ENCODE measurements around the gene SERP1. TPM values are rescaled to one million over a fixed set of nuclear protein-coding genes. Genes with fewer than 3 reads are reported as not detected.

SERP1 gene
- total and polyA plus RNA-seq, 7 experiments from 2014 or later, result 89.4 to 140 (median 115) TPM

DNA sequence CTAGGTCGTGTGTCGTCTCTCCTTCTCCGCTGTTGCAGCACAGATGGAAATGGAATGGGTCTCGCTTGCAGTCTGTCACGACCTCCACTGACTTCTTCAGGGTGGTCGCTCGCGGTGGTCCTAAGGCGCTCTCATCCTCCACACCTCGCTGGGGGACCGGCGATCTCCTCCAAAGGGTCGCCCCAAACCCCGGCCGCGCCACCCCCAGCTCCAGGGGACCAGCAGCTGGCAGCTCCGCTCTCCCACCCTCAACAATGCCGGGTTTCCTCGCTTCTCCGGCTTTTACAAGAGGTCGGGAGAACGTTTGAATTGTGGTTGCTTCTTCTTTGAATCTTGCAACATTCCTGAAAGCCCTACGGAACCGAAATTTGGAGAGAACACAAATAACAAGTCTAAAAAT lies 25.9 kb downstream of the SERP1 start:
- no peaks in the 10 kb centered on the region for H3K4me1 Mint-ChIP-seq
- DNase-seq, result no peak
- H3K27me3 Mint-ChIP-seq, result peaks cover 0 to 14% (median 0%) of the 10 kb centered on the region in 5 donors
- intact Hi-C loops (cut with micrococcal nuclease), result no loop called here
- POLR2A ChIA-PET, result no interaction called here
- no peaks in the 10 kb centered on the region for H3K27me3 ChIP-seq (ENCODE audit: control insufficient read depth in 2 of 2, insufficient read depth in 2 of 2, low read length in 2 of 2)
- H3K4me3 Mint-ChIP-seq, result no peak overlapping the region
- CTCF ChIA-PET, result no interaction called here
- H3K36me3 Mint-ChIP-seq, result peaks cover 0 to 5% (median 4%) of the 10 kb centered on the region in 5 donors
- H3K9me3 ChIP-seq (ENCODE audit: control insufficient read depth in 2 of 3, low read length in 3 of 3), result peaks cover 0 to 7% (median 0%) of the 10 kb centered on the region in 3 experiments
- no peak overlapping the region for H3K27ac Mint-ChIP-seq
- no peak for ATAC-seq
- H3K27ac ChIP-seq (ENCODE audit: low read depth, low read length), result no peak overlapping the region
- peaks cover 0 to 25% (median 4%) of the 10 kb centered on the region in 11 donors for H3K9me3 Mint-ChIP-seq
- H3K36me3 ChIP-seq (ENCODE audit: control insufficient read depth in 2 of 3, insufficient read depth in 3 of 3, low read length in 3 of 3), result no peaks in the 10 kb centered on the region
- no peak overlapping the region for H3K4me3 ChIP-seq (ENCODE audit: low read length)
- H3K4me1 ChIP-seq (ENCODE audit: control insufficient read depth in 2 of 2, insufficient read depth in 2 of 2, low read length in 2 of 2), result no peaks in the 10 kb centered on the region

DNA sequence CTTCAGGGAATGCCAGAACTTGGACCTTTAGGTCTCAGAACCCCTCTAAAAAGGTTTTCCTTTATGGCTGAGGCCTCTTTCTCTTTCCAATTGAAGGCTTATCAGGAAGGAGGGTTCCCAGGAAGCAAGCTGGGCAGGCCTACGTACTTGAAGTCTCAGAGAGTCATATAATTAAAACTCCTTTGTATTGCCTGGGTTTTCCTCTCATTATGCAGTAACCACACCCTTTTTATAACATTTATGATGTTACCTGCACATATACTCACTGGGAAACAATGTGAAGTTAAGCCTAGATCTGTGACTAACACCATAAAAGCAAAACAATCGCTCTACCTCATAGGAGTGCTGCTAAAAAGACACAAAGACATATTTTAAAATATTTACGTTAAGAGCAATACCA lies 27.3 kb downstream of the SERP1 start:
- no peak overlapping the region for H3K27ac Mint-ChIP-seq
- Histone ChIP-seq H3K36me3 (ENCODE audit: control insufficient read depth in 2 of 3, insufficient read depth in 3 of 3, low read length in 3 of 3) (no peaks in the 10 kb centered on the region), H3K9me3 (ENCODE audit: control insufficient read depth in 2 of 3, low read length in 3 of 3) (peaks cover 0 to 7% (median 0%) of the 10 kb centered on the region in 3 experiments), H3K4me3 (ENCODE audit: low read length) (no peak overlapping the region), H3K4me1 (ENCODE audit: control insufficient read depth in 2 of 2, insufficient read depth in 2 of 2, low read length in 2 of 2) (no peaks in the 10 kb centered on the region), H3K27ac (ENCODE audit: low read depth, low read length) (no peak overlapping the region), H3K27me3 (ENCODE audit: control insufficient read depth in 2 of 2, insufficient read depth in 2 of 2, low read length in 2 of 2) (peaks cover 0 to 3% of the 10 kb centered on the region in 2 donors)
- H3K36me3 Mint-ChIP-seq, result peaks cover 0 to 6% (median 4%) of the 10 kb centered on the region in 5 donors
- intact Hi-C loops (cut with micrococcal nuclease), result no loop called here
- DNase-seq, result no peak
- ChIA-PET CTCF (no interaction called here), POLR2A (no interaction called here)
- no peak for ATAC-seq
- H3K4me1 Mint-ChIP-seq, result no peaks in the 10 kb centered on the region
- H3K27me3 Mint-ChIP-seq, result peaks cover 0 to 16% (median 0%) of the 10 kb centered on the region in 5 donors
- no peak overlapping the region for H3K4me3 Mint-ChIP-seq
- peaks cover 0 to 26% (median 4%) of the 10 kb centered on the region in 11 donors for H3K9me3 Mint-ChIP-seq

DNA sequence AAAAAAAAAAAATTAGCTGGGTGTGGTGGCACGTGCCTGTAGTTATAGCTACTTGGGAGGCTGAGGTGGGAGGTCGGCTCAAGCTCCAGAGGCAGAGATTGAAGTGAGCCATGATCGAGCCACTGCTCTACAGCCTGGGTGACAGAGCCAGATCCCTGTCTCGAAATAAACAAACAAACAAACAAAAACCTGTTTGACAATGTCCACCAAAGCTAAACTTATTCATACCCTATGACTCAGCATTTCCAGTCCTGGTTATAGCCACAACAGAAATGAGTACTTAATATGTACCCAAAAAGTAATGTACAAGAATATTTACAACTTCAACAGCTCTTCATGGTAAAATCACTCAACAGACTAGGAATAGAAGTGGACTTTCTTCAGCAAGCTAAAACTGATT lies 31.1 kb downstream of the SERP1 start:
- ChIA-PET CTCF (no interaction called here), POLR2A (no interaction called here)
- DNase-seq, result no peak
- intact Hi-C loops (cut with micrococcal nuclease), result no loop called here
- Histone ChIP-seq H3K4me1 (ENCODE audit: control insufficient read depth in 2 of 2, insufficient read depth in 2 of 2, low read length in 2 of 2) (no peaks in the 10 kb centered on the region), H3K27me3 (ENCODE audit: control insufficient read depth in 2 of 2, insufficient read depth in 2 of 2, low read length in 2 of 2) (peaks cover 0 to 6% of the 10 kb centered on the region in 2 donors), H3K27ac (ENCODE audit: low read depth, low read length) (no peak overlapping the region), H3K4me3 (ENCODE audit: low read length) (no peak overlapping the region), H3K9me3 (ENCODE audit: control insufficient read depth in 2 of 3, low read length in 3 of 3) (peaks cover 0 to 7% (median 0%) of the 10 kb centered on the region in 3 experiments), H3K36me3 (ENCODE audit: control insufficient read depth in 2 of 3, insufficient read depth in 3 of 3, low read length in 3 of 3) (no peaks in the 10 kb centered on the region)
- Mint-ChIP-seq H3K36me3 (peaks cover 0 to 6% (median 4%) of the 10 kb centered on the region in 5 donors), H3K27ac (no peak overlapping the region), H3K27me3 (peaks cover 0 to 12% (median 4%) of the 10 kb centered on the region in 5 donors), H3K4me3 (no peak overlapping the region), H3K4me1 (no peaks in the 10 kb centered on the region), H3K9me3 (peaks cover 0 to 26% (median 4%) of the 10 kb centered on the region in 11 donors)
- no peak for ATAC-seq

DNA sequence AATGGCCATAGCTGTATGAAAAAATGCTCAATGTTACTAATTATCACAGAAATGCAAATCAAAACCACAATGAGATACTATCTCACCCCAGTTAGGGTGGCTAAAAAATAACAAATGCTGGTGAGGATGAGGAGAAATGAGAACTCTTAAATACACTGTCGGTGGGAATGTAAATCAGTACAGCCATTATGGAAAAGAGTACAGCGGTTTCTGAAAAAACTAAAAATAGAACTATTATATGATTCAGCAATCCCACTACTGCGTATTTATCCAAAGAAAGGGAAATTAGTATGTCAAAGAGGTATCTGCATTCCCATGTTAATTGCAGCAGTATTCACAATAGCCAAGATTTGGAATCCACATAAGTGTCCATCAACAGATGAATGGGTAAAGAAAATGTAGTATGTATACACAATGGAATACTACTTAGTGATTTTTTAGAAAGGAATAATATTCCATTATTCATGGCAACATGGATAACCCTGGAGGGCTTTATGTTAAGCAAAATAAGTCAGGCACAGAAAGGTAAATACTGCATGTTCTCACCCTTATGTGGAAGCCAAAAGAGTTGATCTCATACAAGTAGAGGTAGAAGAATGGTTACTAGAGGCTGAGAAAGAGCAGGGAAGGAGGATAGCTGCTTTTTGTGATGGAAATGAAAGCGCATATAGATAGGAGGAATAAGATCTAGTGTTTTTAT lies 35.0 kb downstream of the SERP1 start:
- ChIA-PET POLR2A (no interaction called here), CTCF (no interaction called here)
- Mint-ChIP-seq H3K4me3 (no peak overlapping the region), H3K27me3 (peaks cover 0 to 35% (median 9%) of the 10 kb centered on the region in 5 donors), H3K4me1 (no peaks in the 10 kb centered on the region), H3K27ac (no peak overlapping the region), H3K9me3 (peaks cover 0 to 17% (median 3%) of the 10 kb centered on the region in 11 donors), H3K36me3 (peaks cover 0 to 14% (median 0%) of the 10 kb centered on the region in 5 donors)
- DNase-seq (no peak), ATAC-seq (no peak)
- Histone ChIP-seq H3K4me3 (ENCODE audit: low read length) (no peak overlapping the region), H3K9me3 (ENCODE audit: control insufficient read depth in 2 of 3, low read length in 3 of 3) (no peaks in the 10 kb centered on the region), H3K36me3 (ENCODE audit: control insufficient read depth in 2 of 3, insufficient read depth in 3 of 3, low read length in 3 of 3) (no peaks in the 10 kb centered on the region), H3K27me3 (ENCODE audit: control insufficient read depth in 2 of 2, insufficient read depth in 2 of 2, low read length in 2 of 2) (peaks cover 0 to 6% of the 10 kb centered on the region in 2 donors), H3K4me1 (ENCODE audit: control insufficient read depth in 2 of 2, insufficient read depth in 2 of 2, low read length in 2 of 2) (no peaks in the 10 kb centered on the region), H3K27ac (ENCODE audit: low read depth, low read length) (no peak overlapping the region)
- intact Hi-C loops (cut with micrococcal nuclease), result no loop called here

DNA sequence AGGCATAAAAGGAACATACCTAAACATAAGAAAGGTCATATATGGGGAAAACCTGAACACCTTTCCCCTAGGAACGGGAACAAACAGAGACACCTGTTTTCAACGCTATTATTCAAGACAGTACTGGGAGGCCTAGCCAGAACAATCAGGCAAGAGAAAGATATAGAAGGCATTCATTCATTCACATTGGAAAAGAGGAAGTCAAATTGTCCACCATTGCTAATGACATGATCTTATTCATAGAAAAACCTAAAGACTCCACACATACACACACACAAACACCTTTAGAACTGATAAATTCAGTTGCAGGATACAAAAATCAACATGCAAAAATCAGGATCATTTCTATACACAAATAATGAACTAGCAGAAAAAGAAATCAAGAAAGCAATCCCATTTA lies 36.5 kb downstream of the SERP1 start:
- peaks cover 4 to 33% (median 14%) of the 10 kb centered on the region in 5 donors for H3K27me3 Mint-ChIP-seq
- ChIA-PET POLR2A (no interaction called here), CTCF (no interaction called here)
- intact Hi-C loops (cut with micrococcal nuclease), result no loop called here
- H3K27ac Mint-ChIP-seq, result no peak overlapping the region
- ATAC-seq (no peak), DNase-seq (no peak)
- H3K4me3 ChIP-seq (ENCODE audit: low read length), result no peak overlapping the region
- H3K4me1 Mint-ChIP-seq, result no peaks in the 10 kb centered on the region
- H3K9me3 Mint-ChIP-seq, result peaks cover 0 to 10% (median 2%) of the 10 kb centered on the region in 11 donors
- H3K4me1 ChIP-seq (ENCODE audit: control insufficient read depth in 2 of 2, insufficient read depth in 2 of 2, low read length in 2 of 2), result no peaks in the 10 kb centered on the region
- peaks cover 0 to 6% of the 10 kb centered on the region in 2 donors for H3K27me3 ChIP-seq (ENCODE audit: control insufficient read depth in 2 of 2, insufficient read depth in 2 of 2, low read length in 2 of 2)
- no peaks in the 10 kb centered on the region for H3K9me3 ChIP-seq (ENCODE audit: control insufficient read depth in 2 of 3, low read length in 3 of 3)
- H3K4me3 Mint-ChIP-seq, result no peak overlapping the region
- H3K36me3 Mint-ChIP-seq, result peaks cover 0 to 12% (median 0%) of the 10 kb centered on the region in 5 donors
- H3K36me3 ChIP-seq (ENCODE audit: control insufficient read depth in 2 of 3, insufficient read depth in 3 of 3, low read length in 3 of 3), result no peaks in the 10 kb centered on the region
- H3K27ac ChIP-seq (ENCODE audit: low read depth, low read length), result no peak overlapping the region

DNA sequence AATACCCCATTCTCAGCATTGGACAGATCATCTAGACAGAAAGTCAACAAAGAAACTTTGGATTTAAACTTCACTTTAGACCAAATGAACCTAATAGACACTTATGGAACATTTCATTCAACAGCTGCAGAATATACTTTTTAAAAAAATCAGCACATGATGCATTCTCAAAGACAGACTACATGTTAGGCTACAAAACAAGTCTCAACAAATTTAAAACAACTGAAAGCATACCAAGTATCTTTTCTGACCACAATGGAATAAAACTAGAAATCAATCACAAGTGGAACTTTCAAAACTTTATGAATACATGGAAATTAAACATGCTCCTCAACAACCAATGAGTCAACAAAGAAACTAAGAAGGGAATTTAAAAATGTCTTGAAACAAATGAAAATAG lies 37.9 kb downstream of the SERP1 start:
- ATAC-seq (no peak), DNase-seq (no peak)
- H3K4me3 Mint-ChIP-seq, result no peak overlapping the region
- peaks cover 5 to 33% (median 21%) of the 10 kb centered on the region in 5 donors for H3K27me3 Mint-ChIP-seq
- no peak overlapping the region for H3K27ac Mint-ChIP-seq
- H3K9me3 Mint-ChIP-seq, result peaks cover 0 to 10% (median 2%) of the 10 kb centered on the region in 11 donors
- H3K4me1 Mint-ChIP-seq, result no peaks in the 10 kb centered on the region
- H3K27me3 ChIP-seq (ENCODE audit: control insufficient read depth in 2 of 2, insufficient read depth in 2 of 2, low read length in 2 of 2), result no peaks in the 10 kb centered on the region
- POLR2A ChIA-PET, result no interaction called here
- no peak overlapping the region for H3K4me3 ChIP-seq (ENCODE audit: low read length)
- H3K27ac ChIP-seq (ENCODE audit: low read depth, low read length), result no peak overlapping the region
- no peaks in the 10 kb centered on the region for H3K9me3 ChIP-seq (ENCODE audit: control insufficient read depth in 2 of 3, low read length in 3 of 3)
- peaks cover 0 to 12% (median 0%) of the 10 kb centered on the region in 5 donors for H3K36me3 Mint-ChIP-seq
- CTCF ChIA-PET, result interaction anchor here (1.0 kb wide), 1 partner anchor 13 kb away, joined by 3 read pairs; no protein-coding TSS in a partner anchor
- intact Hi-C loops (cut with micrococcal nuclease), result no loop called here
- H3K4me1 ChIP-seq (ENCODE audit: control insufficient read depth in 2 of 2, insufficient read depth in 2 of 2, low read length in 2 of 2), result no peaks in the 10 kb centered on the region
- H3K36me3 ChIP-seq (ENCODE audit: control insufficient read depth in 2 of 3, insufficient read depth in 3 of 3, low read length in 3 of 3), result no peaks in the 10 kb centered on the region

DNA sequence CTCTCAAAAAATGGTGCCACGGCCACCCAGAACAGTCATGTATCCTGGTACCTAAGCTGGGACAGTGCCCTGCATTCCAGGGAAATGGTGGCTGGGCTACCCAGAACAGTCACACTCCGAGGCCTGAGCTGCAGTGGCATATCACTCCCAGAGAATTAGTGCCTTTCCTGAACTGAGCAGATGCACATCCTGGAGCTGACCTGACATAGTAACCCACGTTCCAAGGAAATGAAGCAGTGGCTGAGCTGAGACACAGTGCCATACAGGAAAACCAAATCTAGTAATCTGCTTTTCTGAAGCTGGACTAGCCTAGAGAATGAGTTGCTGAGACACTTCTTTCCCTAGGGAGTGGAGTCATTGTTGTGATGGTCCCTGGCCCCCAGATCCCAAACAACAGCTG lies 41.8 kb downstream of the SERP1 start:
- H3K4me3 Mint-ChIP-seq, result no peak overlapping the region
- ATAC-seq (no peak), DNase-seq (no peak)
- Histone ChIP-seq H3K4me3 (ENCODE audit: low read length) (no peak overlapping the region), H3K27me3 (ENCODE audit: control insufficient read depth in 2 of 2, insufficient read depth in 2 of 2, low read length in 2 of 2) (no peaks in the 10 kb centered on the region), H3K4me1 (ENCODE audit: control insufficient read depth in 2 of 2, insufficient read depth in 2 of 2, low read length in 2 of 2) (no peaks in the 10 kb centered on the region), H3K36me3 (ENCODE audit: control insufficient read depth in 2 of 3, insufficient read depth in 3 of 3, low read length in 3 of 3) (no peaks in the 10 kb centered on the region), H3K27ac (ENCODE audit: low read depth, low read length) (no peak overlapping the region), H3K9me3 (ENCODE audit: control insufficient read depth in 2 of 3, low read length in 3 of 3) (no peaks in the 10 kb centered on the region)
- peaks cover 0 to 22% (median 7%) of the 10 kb centered on the region in 11 donors for H3K9me3 Mint-ChIP-seq
- no peaks in the 10 kb centered on the region for H3K4me1 Mint-ChIP-seq
- H3K27me3 Mint-ChIP-seq, result peaks cover 4 to 25% (median 10%) of the 10 kb centered on the region in 5 donors
- intact Hi-C loops (cut with micrococcal nuclease), result no loop called here
- H3K36me3 Mint-ChIP-seq, result peaks cover 0 to 16% (median 6%) of the 10 kb centered on the region in 5 donors
- ChIA-PET POLR2A (interaction anchor here (0.6 kb wide), 1 partner anchor 711 kb away, joined by 3 read pairs; no protein-coding TSS in a partner anchor), CTCF (no interaction called here)
- H3K27ac Mint-ChIP-seq, result no peak overlapping the region

All from naive thymus-derived CD4-positive, alpha-beta T cell (primary cell).